GM23338 (cell line): Measurements from ENCODE around the gene PGAP3. TPM values are rescaled to one million over a fixed set of nuclear protein-coding genes. Genes with fewer than 3 reads are reported as not detected.
A peak's percentile ranks its signal among the peaks of the same experiment; 100 is the strongest.

Source experiments
- ATAC-seq: fragments of 200-7000 bp; cut with Tn5 transposase; 3 replicates; pipeline ENCODE4 v1.9.1; 2020
- DNase-seq: peaks from one replicate; pipeline ENCODE4 v3.0.0-alpha.2; 2015; ENCODE audit warnings: low spot score
- H2AFZ ChIP-seq: fragments of 200-600 bp; sonication (generic); 2 replicates; pipeline ENCODE4 v1.8.0; 2016; ENCODE audit warnings: antibody characterized with exemption, mild to moderate bottlenecking, moderate library complexity
- H3F3A ChIP-seq: fragments of 200-600 bp; sonication (generic); replicated peaks from 2 replicates; pipeline ENCODE4 v1.8.0; 2017; ENCODE audit warnings: antibody characterized with exemption, mixed run types, low read depth
- H3K27ac ChIP-seq: fragments of 200-600 bp; sonication (generic); 2 replicates; pipeline ENCODE4 v1.6.1; 2016; ENCODE audit warnings: low read depth
- H3K27me3 ChIP-seq: fragments of 200-600 bp; sonication (generic); 2 replicates; pipeline ENCODE4 v1.8.0; 2016; ENCODE audit warnings: mild to moderate bottlenecking, mixed run types, moderate library complexity; ENCODE audit not compliant: insufficient read depth
- H3K36me3 ChIP-seq: fragments of 200-600 bp; sonication (generic); 2 replicates; pipeline ENCODE4 v1.8.0; 2016; ENCODE audit warnings: mild to moderate bottlenecking; ENCODE audit not compliant: insufficient read depth
- H3K4me1 ChIP-seq: fragments of 200-600 bp; sonication (generic); 2 replicates; pipeline ENCODE4 v1.8.0; 2016; ENCODE audit warnings: mild to moderate bottlenecking, moderate library complexity; ENCODE audit not compliant: insufficient read depth
- H3K4me2 ChIP-seq: fragments of 200-600 bp; sonication (generic); 2 replicates; pipeline ENCODE4 v1.7.1; 2017; ENCODE audit warnings: mixed run types
- H3K4me3 ChIP-seq: fragments of 200-600 bp; sonication (generic); 2 replicates; pipeline ENCODE4 v1.6.1; 2016; ENCODE audit warnings: mixed run types
- H3K79me2 ChIP-seq: fragments of 200-600 bp; sonication (generic); replicated peaks from 2 replicates; pipeline ENCODE4 v1.8.0; 2017; ENCODE audit warnings: mild to moderate bottlenecking; ENCODE audit not compliant: insufficient read depth
- H3K9me2 ChIP-seq: fragments of 200-600 bp; sonication (generic); 2 replicates; pipeline ENCODE4 v1.8.0; 2017; ENCODE audit not compliant: insufficient read depth
- H4K20me1 ChIP-seq: fragments of 200-600 bp; sonication (generic); replicated peaks from 2 replicates; pipeline ENCODE4 v1.8.0; 2017; ENCODE audit warnings: mild to moderate bottlenecking; ENCODE audit not compliant: insufficient read depth
- H3K27ac Mint-ChIP-seq: 2 replicates; pipeline ENCODE4 v1.8.0; 2020; ENCODE audit warnings: inconsistent platforms, mild to moderate bottlenecking, moderate library complexity, mixed read lengths
- H3K27me3 Mint-ChIP-seq: 3 replicates; pipeline ENCODE4 v1.8.0; 2022; ENCODE audit warnings: low read depth, mild to moderate bottlenecking, moderate library complexity, mixed read lengths, inconsistent platforms; ENCODE audit not compliant: insufficient read depth, poor library complexity
- H3K36me3 Mint-ChIP-seq: 3 replicates; pipeline ENCODE4 v1.8.0; 2021; ENCODE audit warnings: low read depth, mild to moderate bottlenecking, inconsistent platforms, moderate library complexity, mixed read lengths
- H3K4me1 Mint-ChIP-seq: 3 replicates; pipeline ENCODE4 v1.8.0; 2020; ENCODE audit warnings: mild to moderate bottlenecking, inconsistent platforms, mixed read lengths
- H3K4me3 Mint-ChIP-seq: 3 replicates; pipeline ENCODE4 v1.8.0; 2021; ENCODE audit warnings: moderate library complexity, mild to moderate bottlenecking, inconsistent platforms, mixed read lengths
- H3K9me3 Mint-ChIP-seq: 3 replicates; pipeline ENCODE4 v1.8.0; 2020; ENCODE audit warnings: moderate library complexity, mild to moderate bottlenecking, inconsistent platforms, mixed read lengths
- CREB1 ChIP-seq: fragments of 250-450 bp; sonication (Bioruptor Pico); IDR thresholded peaks from 2 replicates; pipeline ENCODE4 v1.5.0; 2020; ENCODE audit warnings: low read depth, mild to moderate bottlenecking, moderate library complexity
- CTCF ChIP-seq, 2 experiments: fragments of 200-600 bp in 1 of 2; sonication (generic) in 1 of 2; conservative IDR thresholded peaks; 2 replicates each; pipeline versions ENCODE4 v1.5.1 to v1.6.1; 2016 to 2017; ENCODE audit warnings: antibody characterized with exemption in 2 of 2, low read depth in 2 of 2, mild to moderate bottlenecking in 2 of 2, moderate library complexity in 1 of 2
- ETS1 ChIP-seq: IDR thresholded peaks from 2 replicates; pipeline ENCODE4 v1.6.1; 2016; ENCODE audit warnings: antibody characterized with exemption
- EZH2 ChIP-seq: fragments of 200-600 bp; sonication (generic); IDR thresholded peaks from one replicate; pipeline ENCODE4 v1.8.0; 2017; ENCODE audit warnings: antibody characterized with exemption, mild to moderate bottlenecking, low read depth; ENCODE audit not compliant: unreplicated experiment
- EZH2phosphoT487 ChIP-seq: fragments of 200-600 bp; sonication (generic); IDR thresholded peaks from one replicate; pipeline ENCODE4 v1.8.1; 2018; ENCODE audit warnings: antibody characterized with exemption; ENCODE audit not compliant: unreplicated experiment
- JUNB ChIP-seq: IDR thresholded peaks from one replicate; pipeline ENCODE4 v1.6.1; 2016; ENCODE audit warnings: antibody characterized with exemption; ENCODE audit not compliant: unreplicated experiment
- NANOG ChIP-seq: IDR thresholded peaks from 2 replicates; pipeline ENCODE4 v1.6.1; 2016; ENCODE audit warnings: antibody characterized with exemption, borderline replicate concordance
- POLR2AphosphoS5 ChIP-seq: IDR thresholded peaks from 2 replicates; pipeline ENCODE4 v1.6.1; 2016; ENCODE audit warnings: antibody characterized with exemption, low read depth
- REST ChIP-seq: IDR thresholded peaks from one replicate; pipeline ENCODE4 v1.6.1; 2018; ENCODE audit warnings: antibody characterized with exemption; ENCODE audit not compliant: unreplicated experiment
- STAT1 ChIP-seq: IDR thresholded peaks from one replicate; pipeline ENCODE4 v1.6.1; 2016; ENCODE audit warnings: antibody characterized with exemption; ENCODE audit not compliant: unreplicated experiment
- ZNF114 ChIP-seq: fragments of 250-450 bp; sonication (Bioruptor Pico); IDR thresholded peaks from 2 replicates; pipeline ENCODE4 v1.5.0; 2020; ENCODE audit warnings: mild to moderate bottlenecking, moderate library complexity
- ZNF331 ChIP-seq: fragments of 250-450 bp; sonication (Bioruptor Pico); IDR thresholded peaks from 2 replicates; pipeline ENCODE4 v1.5.0; 2020; ENCODE audit warnings: low read depth, mild to moderate bottlenecking, moderate library complexity
- ZNF462 ChIP-seq: fragments of 250-450 bp; sonication (Bioruptor Pico); IDR thresholded peaks from 2 replicates; pipeline ENCODE4 v1.5.0; 2020; ENCODE audit warnings: mild to moderate bottlenecking, moderate library complexity
- polyA plus RNA-seq: library from polyadenylated mRNA; unstranded; fragments of >200 nt; fragmentation: Nextera tagmentation; extraction: Ambion mirVana; gene quantifications from 2 replicates; pipeline ENCODE4 v1.2.1, GENCODE V29; 2016
- total RNA-seq: library from RNA; depleted of rRNA; stranded (reverse); fragments of >200 nt; shearing (Covaris generic); gene quantifications from 2 replicates; pipeline ENCODE4 v1.2.3, GENCODE V29; 2014

PGAP3 gene
- total and polyA plus RNA-seq, 2 experiments from 2014 or later: 7.0 to 10.7 TPM

- H3K4me1 ChIP-seq: peaks cover 63% of the 10 kb centered on the region
- H3F3A ChIP-seq: peaks cover 14% of the 10 kb centered on the region
- Mint-ChIP-seq H3K27ac (no peak overlapping the region; the same call in 1 of the 2 replicates), H3K4me3 (peak overlapping the region; percentile 21; the same call in 1 of the 3 replicates), H3K27me3 (peaks cover 14% of the 10 kb centered on the region), H3K9me3 (no peaks in the 10 kb centered on the region), H3K4me1 (peaks cover 63% of the 10 kb centered on the region), H3K36me3 (peaks cover 14% of the 10 kb centered on the region; the same call in 2 of the 3 replicates)
- DNase-seq: no peak
- H3K4me3 ChIP-seq: no peak overlapping the region
- no peak for ATAC-seq
- H3K9me2 ChIP-seq: no peaks in the 10 kb centered on the region
- H2AFZ ChIP-seq: no peak overlapping the region
- TF ChIP-seq EZH2 (no peak), ETS1 (no peak), NANOG (no peak), ZNF331 (CRISPR knock-in tag) (no peak), STAT1 (no peak), ZNF114 (CRISPR knock-in tag) (no peak), REST (no peak), CTCF (conservative IDR thresholded peaks at IDR 0.05; ENCODE audit: low read depth in 2 of 2) (no peak), CREB1 (CRISPR knock-in tag) (no peak), POLR2AphosphoS5 (no peak), JUNB (no peak), ZNF462 (CRISPR knock-in tag) (no peak), EZH2phosphoT487 (no peak)
- no peaks in the 10 kb centered on the region for H3K27me3 ChIP-seq
- peaks cover 55% of the 10 kb centered on the region for H3K79me2 ChIP-seq
- no peaks in the 10 kb centered on the region for H3K36me3 ChIP-seq
- no peak overlapping the region for H3K27ac ChIP-seq
- peaks cover 13% of the 10 kb centered on the region for H4K20me1 ChIP-seq
- no peak overlapping the region for H3K4me2 ChIP-seq
These were observed 10.1 kb upstream of the PGAP3 start for GRCh38 chr17:39697961-39698360.
